ELR (cell line): Measurements from ENCODE around the gene FIZ1.
A peak's percentile ranks its signal among the peaks of the same experiment; 100 is the strongest.
"Not testable (repeated sequence)": the region's sequence is repeated elsewhere in the genome, so short reads cannot be mapped to it uniquely, and the experiment has no call there.

Experiments used
- DNase-seq: peaks from one replicate; pipeline ENCODE4 v3.0.0-alpha.2; 2015; ENCODE audit warnings: low read depth

Gene FIZ1

DNA sequence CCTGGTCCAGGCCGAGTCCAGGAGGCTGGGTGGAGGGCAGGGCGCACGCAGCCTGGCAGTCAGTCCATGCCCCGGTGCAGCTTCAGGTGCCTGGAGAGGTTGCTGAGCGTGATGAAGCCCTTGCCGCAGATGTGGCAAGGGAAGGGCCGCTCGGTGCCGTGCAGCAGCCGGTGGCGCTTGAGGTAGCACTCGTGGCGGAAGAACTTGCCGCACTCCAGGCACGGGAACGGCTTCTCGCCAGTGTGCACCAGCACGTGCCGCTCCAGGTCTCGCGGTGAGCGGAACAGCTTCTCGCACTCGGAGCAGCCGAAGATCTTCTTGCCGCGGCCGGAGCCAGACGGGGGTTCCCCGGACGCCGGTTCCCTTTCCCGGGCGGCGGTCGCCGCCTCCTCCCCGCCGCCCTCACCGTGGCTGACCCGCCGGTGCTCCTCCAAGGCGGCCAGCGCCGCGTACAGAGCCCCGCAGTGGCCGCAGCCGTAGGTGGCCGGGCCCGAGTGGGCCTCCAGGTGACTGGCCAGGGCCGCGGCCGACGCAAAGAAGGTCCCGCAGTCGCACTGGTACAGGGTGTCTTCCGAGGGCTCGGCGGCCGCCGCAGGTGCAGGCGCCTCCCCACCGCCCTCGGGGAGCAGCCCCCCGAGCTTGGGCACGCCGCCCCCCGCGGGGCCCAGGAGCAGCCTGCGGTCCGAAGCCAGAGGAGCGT is 6.8 kb downstream of the FIZ1 start:
- no peak for DNase-seq

GRCh38 chr19:55591555-55591954 is 7.8 kb downstream of the FIZ1 start:
- no peak for DNase-seq

GRCh38 chr19:55590617-55591016 is 8.7 kb downstream of the FIZ1 start:
- peak; percentile 49 for DNase-seq

DNA sequence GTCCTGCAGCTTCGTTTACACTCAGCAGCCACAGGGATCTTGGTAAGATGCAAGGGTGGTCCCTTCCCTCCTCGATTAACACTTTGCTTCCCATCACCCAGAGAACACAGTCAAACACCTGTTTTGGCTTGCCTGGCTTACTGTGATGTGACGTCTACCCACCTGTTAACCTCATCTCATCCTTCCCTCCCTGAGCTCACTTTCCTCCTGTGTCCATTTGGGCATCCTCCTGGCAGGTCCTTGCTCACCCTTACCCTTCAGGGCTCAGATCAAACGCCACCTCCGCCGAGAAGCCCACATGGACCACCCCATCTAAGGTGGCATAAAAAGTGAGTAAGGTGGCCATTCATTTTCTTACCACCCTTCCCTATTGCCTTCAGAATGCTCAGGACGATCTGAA is 9.2 kb downstream of the FIZ1 start:
- DNase-seq: no peak

DNA sequence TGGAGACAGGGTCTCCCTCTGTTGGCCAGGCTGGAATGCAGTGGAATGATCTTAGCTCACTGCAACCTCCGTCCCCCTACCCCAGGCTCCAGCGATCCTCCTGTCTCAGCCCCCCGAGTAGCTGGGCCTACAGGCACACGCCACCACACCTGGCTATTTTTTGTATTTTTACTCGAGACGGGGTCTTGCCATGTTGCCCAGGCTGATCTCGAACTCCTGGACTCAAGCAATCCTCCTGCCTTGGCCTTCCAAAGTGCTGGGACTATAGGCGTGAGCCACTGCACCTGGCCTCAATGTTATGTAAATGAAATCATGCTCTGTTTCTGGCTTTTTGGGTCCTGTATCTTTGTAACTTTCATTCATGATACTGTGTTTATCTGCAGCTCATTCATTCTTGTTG is 10.6 kb downstream of the FIZ1 start:
- no peak for DNase-seq

GRCh38 chr19:55586976-55587668 is 12.2 kb downstream of the FIZ1 start:
- peak; percentile 88 for DNase-seq

GRCh38 chr19:55585658-55586339 is 13.5 kb downstream of the FIZ1 start:
- DNase-seq: peak; percentile 55

DNA sequence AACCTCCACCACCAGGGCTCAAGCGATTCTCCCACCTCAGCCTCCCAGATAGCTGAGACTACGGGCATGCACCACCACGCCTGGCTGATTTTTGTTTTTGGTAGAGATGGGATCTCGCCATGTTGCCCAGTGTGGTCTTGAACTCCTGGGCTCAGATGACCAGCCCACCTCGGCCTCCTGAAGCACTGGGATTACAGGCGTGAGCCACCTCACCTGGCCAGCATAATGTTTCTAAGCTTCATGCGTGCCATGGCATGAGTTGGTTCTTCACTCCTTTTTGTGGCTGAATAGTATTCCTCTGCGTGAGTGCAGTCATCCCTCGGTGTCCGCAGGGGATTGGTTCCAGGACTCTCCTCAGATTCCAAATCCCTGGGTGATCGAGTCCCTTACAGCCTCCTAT is 14.4 kb downstream of the FIZ1 start:
- no peak for DNase-seq

GRCh38 chr19:55583897-55584296 is 15.4 kb downstream of the FIZ1 start:
- not testable (repeated sequence) for DNase-seq

DNA sequence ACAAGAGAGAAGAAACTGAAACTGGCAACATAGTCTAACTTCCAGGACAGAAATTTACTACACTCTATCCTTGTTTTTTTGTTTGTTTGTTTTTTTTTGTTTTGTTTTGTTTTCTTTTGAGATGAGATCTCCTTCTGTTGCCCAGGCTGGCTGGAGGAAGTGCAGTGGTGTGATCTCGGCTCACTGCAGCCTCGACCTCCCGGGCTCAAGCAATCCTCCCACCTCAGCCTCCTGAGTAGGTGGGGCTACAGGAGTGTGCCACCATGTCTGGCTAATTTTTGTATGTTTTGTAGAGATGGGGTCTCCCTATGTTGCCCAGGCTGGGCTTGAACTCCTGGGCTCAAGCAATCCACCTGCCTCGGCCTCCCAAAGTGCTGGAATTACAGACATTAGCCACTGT is 17.0 kb downstream of the FIZ1 start:
- not testable (repeated sequence) for DNase-seq

DNA sequence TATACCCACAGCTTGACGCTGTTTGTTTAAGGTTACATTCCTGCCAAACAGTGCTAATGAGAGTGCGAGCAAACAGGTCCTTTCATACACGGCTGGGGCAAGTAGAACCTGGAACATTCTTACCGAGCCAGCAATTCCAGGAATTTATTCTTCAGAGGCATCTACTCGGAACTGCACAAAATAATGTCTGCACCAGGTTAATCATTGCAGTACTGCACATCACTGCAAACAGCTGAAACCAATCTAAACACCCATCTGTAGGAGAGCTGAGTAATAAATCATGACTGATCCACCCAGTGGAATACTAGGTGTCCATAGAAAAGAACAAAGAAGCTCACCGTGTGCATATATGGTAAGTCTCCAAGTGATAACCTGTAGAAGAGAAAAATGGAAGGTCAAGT is 17.5 kb downstream of the FIZ1 start:
- DNase-seq: peak; percentile 15

GRCh38 chr19:55581145-55581822 is 18.0 kb downstream of the FIZ1 start:
- DNase-seq: peak; percentile 34

DNA sequence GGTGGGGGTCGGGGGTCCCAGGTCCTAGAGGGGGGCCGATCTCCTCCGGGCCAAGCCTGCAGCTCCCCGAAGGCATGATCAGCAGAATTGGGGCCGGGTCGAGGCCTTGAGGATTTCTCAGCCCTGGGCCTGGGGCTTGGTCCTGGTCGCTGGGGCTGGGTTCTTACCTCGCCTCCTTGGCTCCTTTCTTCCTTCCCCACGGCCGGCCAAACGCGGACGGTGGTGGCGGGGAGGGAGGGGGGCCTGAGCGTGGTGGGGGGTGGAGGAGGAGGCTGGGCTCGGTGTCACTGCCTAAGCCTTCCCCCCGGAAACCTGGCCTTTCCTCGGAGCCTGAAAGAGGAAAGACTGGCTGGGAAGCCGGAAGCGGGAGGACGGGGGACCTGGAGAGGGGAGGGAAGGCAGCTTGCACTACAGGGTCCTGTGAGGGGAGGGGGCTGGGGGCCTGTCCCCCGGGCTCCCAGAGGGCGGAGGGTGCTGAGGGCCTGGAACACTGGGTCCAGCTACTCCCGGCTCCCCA is 18.6 kb downstream of the FIZ1 start, which contains the start of gene ZNF579:
TSS of gene ZNF579 (minus strand) at position 221 of the 517 bp plus-strand sequence. CDS start 1,209 bp downstream, outside the sequence.
- DNase-seq: peak; percentile 90

GRCh38 chr19:55579766-55580621 is 19.3 kb downstream of the FIZ1 start:
- DNase-seq: peak; percentile 27

- DNase-seq: no peak
Measured at GRCh38 chr19:55578761-55579747, 20.3 kb downstream of the FIZ1 start.

DNA sequence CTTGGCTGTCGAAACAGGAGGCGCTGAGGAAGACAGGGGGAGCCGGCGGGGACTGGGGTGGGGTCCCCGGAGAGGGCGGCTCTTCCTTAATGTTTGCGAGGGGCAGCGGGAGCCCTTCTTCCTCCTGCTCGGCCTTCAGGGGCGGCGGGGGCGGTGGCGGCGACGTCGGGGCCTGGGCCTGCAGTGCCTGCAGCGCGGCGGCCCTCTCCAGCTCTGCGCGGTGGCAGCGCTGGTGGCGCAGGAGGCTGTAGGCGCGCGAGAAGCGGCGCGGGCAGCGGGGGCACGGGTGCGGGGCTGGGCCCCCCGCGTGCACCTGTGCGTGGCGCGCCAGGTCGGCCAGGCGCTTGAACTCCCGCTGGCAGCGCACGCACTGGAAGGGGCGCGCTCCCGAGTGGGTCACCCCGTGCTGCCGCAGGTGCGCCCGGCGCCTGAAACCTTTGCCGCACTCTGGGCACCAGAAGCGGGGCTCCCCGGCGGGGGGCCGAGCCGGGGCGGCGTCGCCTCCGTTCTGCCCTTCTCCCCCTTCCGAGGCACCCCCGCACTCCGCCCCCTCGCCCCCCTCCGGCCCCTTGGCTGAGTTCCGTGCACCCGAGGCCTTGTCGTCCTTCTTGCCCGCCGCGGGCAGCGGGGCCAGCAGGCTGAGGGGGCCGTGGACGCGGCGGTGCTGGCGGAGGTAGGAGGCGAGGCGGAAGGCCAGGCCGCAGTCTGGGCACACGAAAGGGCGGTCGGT is 21.1 kb downstream of the FIZ1 start:
- no peak for DNase-seq

- DNase-seq: no peak
Measured at GRCh38 chr19:55576746-55577145, 22.6 kb downstream of the FIZ1 start.

- not testable (repeated sequence) for DNase-seq
Measured at GRCh38 chr19:55573929-55574328, 25.4 kb downstream of the FIZ1 start.

- DNase-seq: not testable (repeated sequence)
Measured at GRCh38 chr19:55569477-55569876, 29.8 kb downstream of the FIZ1 start.
